Ectodermal cell (in vitro differentiated cells): ENCODE results near the gene ATG4C.
"Not testable (repeated sequence)": the region's sequence is repeated elsewhere in the genome, so short reads cannot be mapped to it uniquely, and the experiment has no call there.

Experiments used
- H3K27ac ChIP-seq: 2 replicates; pipeline ENCODE4 v1.7.0; 2013; ENCODE audit warnings: mild to moderate bottlenecking, low read depth, low read length; ENCODE audit not compliant: insufficient read depth, poor library complexity, severe bottlenecking
- H3K27me3 ChIP-seq: 2 replicates; pipeline ENCODE4 v1.7.0; 2013; ENCODE audit warnings: mild to moderate bottlenecking, low read length; ENCODE audit not compliant: insufficient read depth, control insufficient read depth, poor library complexity, severe bottlenecking
- H3K36me3 ChIP-seq: one replicate; pipeline ENCODE4 v1.7.0; 2013; ENCODE audit warnings: low read length; ENCODE audit not compliant: control insufficient read depth, insufficient read depth
- H3K4me1 ChIP-seq: one replicate; pipeline ENCODE4 v1.7.0; 2013; ENCODE audit warnings: low read length; ENCODE audit not compliant: control insufficient read depth, insufficient read depth
- H3K4me3 ChIP-seq: 2 replicates; pipeline ENCODE4 v1.7.0; 2013; ENCODE audit warnings: low read depth, low read length, control low read depth; ENCODE audit not compliant: insufficient read depth
- H3K9me3 ChIP-seq: 2 replicates; pipeline ENCODE4 v1.7.0; 2013; ENCODE audit warnings: mild to moderate bottlenecking, low read length, moderate library complexity; ENCODE audit not compliant: control insufficient read depth
- WGBS, 2 experiments: methylation state at CpG; one replicate each; pipeline ENCODE4 v1.1.7; 2013; ENCODE audit warnings: missing lambda C conversion rate in 2 of 2; 5-methylcytosine and 5-hydroxymethylcytosine counted together

The ATG4C gene

DNA sequence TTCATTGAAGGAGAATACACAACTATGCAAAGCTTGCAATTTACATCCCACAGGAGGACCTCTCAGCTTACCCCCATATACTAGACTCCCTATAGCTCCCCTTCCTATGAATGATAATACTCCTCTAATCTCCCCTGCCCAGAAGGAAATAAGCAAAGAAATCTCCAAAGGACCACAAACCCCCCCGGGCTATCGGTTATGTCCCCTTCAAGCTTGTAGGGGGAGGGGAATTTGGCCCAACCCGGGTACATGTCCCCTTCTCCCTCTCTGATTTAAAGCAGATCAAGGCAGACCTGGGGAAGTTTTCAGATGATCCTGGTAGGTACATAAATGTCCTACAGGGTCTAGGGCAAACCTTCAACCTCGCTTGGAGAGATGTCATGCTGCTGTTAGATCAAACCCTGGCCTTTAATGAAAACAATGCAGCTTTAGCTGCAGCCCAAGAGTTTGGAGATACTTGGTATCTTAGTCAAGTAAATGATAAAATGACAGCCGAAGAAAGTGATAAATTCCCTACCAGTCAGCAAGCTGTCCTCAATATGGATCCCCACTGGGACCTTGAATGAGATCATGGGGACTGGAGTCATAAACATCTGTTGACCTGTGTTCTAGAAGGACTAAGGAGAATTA, 27.6 kb upstream of the ATG4C start:
- H3K36me3 ChIP-seq, H3K27me3 ChIP-seq, H3K4me1 ChIP-seq, H3K4me3 ChIP-seq, H3K9me3 ChIP-seq, H3K27ac ChIP-seq: not testable (repeated sequence)
- 25 to 27% methylated on average over 3 to 5 of the region's 5 CpGs for WGBS, 2 experiments

- not testable (repeated sequence) for H3K27ac ChIP-seq, H3K36me3 ChIP-seq, H3K27me3 ChIP-seq, H3K4me1 ChIP-seq, H3K4me3 ChIP-seq, H3K9me3 ChIP-seq
- 99 to 100% methylated on average over 3 of the region's 5 CpGs for WGBS, 2 experiments
Observed at GRCh38 chr1:62759232-62759875, 24.6 kb upstream of the ATG4C start.

DNA sequence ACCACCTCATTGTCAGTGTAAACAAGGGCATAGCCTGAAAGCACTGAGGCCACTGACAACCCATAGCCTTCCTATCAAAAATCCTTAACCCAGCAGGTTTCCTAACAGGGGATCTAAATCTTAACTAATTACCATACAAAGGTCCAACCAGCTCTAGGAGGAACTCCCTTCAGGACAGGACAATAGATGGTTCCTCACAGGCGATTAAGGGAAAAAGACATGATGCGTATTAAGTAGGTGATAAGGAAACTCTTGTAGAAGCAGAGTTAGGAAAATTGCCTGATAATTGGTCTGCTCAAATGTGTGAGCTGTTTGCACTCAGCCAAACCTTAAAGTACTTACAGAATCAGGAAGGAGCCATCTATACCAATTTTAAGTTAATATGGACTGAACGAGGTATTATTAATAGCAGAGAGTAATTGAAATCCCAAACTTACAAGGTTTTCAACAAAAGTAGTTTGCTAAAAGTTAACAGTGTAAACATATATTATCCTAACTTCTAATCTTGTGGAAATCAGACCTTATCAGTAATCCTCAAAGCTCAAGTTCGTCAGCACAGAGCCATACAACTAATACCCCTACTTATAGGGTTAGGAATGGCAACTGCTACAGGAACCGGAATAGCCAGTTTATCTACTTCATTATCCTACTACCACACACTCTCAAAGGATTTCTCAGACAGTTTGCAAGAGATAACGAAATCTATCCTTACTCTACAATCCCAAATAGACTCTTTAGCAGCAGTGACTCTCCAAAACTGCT, 23.7 kb upstream of the ATG4C start:
- not testable (repeated sequence) for H3K36me3 ChIP-seq, H3K9me3 ChIP-seq, H3K27ac ChIP-seq, H3K4me3 ChIP-seq, H3K27me3 ChIP-seq, H3K4me1 ChIP-seq
- WGBS, 2 experiments, result 94 to 97% methylated on average over 4 of the region's 6 CpGs

- not testable (repeated sequence) for H3K4me3 ChIP-seq, H3K27me3 ChIP-seq, H3K27ac ChIP-seq, H3K36me3 ChIP-seq, H3K4me1 ChIP-seq, H3K9me3 ChIP-seq
- WGBS, 2 experiments, result 92 to 94% methylated on average over 30 of the region's 30 CpGs
Observed at GRCh38 chr1:62761223-62761870, 22.6 kb upstream of the ATG4C start.

GRCh38 chr1:62762027-62762426, 21.9 kb upstream of the ATG4C start:
- 94 to 96% methylated on average over 4 of the region's 4 CpGs for WGBS, 2 experiments

GRCh38 chr1:62765981-62766380, 18.0 kb upstream of the ATG4C start:
- no peaks in the 10 kb centered on the region for H3K36me3 ChIP-seq
- WGBS, 2 experiments, result 61 to 75% methylated on average over 3 to 4 of the region's 4 CpGs
- H3K4me1 ChIP-seq, result no peaks in the 10 kb centered on the region
- no peaks in the 10 kb centered on the region for H3K9me3 ChIP-seq
- no peaks in the 10 kb centered on the region for H3K27me3 ChIP-seq
- H3K27ac ChIP-seq, result no peak overlapping the region
- H3K4me3 ChIP-seq, result no peak overlapping the region

More at GRCh38 chr1:62762027-62762426, 21.9 kb upstream of the ATG4C start:
- H3K27me3 ChIP-seq, H3K27ac ChIP-seq, H3K4me3 ChIP-seq, H3K4me1 ChIP-seq, H3K36me3 ChIP-seq, H3K9me3 ChIP-seq: not testable (repeated sequence)

GRCh38 chr1:62768551-62768950, 15.4 kb upstream of the ATG4C start:
- 88 to 90% methylated on average over 8 to 10 of the region's 11 CpGs for WGBS, 2 experiments
- H3K36me3 ChIP-seq, H3K27ac ChIP-seq, H3K9me3 ChIP-seq, H3K4me1 ChIP-seq, H3K4me3 ChIP-seq, H3K27me3 ChIP-seq: not testable (repeated sequence)

- WGBS, 2 experiments, result 91 to 92% methylated on average over 1 of the region's 1 CpG
- H3K4me1 ChIP-seq, result no peaks in the 10 kb centered on the region
- H3K36me3 ChIP-seq, result no peaks in the 10 kb centered on the region
- no peak overlapping the region for H3K27ac ChIP-seq
- no peaks in the 10 kb centered on the region for H3K9me3 ChIP-seq
- H3K4me3 ChIP-seq, result no peak overlapping the region
- H3K27me3 ChIP-seq, result no peaks in the 10 kb centered on the region
Observed at GRCh38 chr1:62772607-62773295, 11.2 kb upstream of the ATG4C start.

DNA sequence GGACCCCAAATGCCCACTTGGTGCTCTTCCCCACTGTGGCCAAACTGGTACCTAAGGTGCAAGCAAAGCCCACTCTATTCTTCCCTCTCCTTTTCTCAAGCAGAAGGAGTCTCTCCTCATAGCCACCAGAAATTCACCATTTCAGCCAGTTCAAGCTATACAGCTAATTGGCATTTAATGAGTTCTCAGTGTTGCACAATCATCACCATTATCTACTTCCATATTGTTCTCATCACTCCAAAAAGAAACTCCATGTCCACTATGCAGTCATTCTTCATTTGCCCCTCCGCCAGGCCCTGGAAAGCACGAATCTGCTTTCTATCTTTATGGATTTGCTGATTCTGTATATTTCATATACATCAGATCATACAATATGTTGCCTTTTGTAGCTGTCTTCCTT, 9.9 kb upstream of the ATG4C start:
- H3K9me3 ChIP-seq, result no peaks in the 10 kb centered on the region
- no peaks in the 10 kb centered on the region for H3K4me1 ChIP-seq
- H3K27ac ChIP-seq, result no peak overlapping the region
- no peaks in the 10 kb centered on the region for H3K36me3 ChIP-seq
- WGBS, 2 experiments, result 79 to 90% methylated on average over 2 of the region's 2 CpGs
- no peak overlapping the region for H3K4me3 ChIP-seq
- no peaks in the 10 kb centered on the region for H3K27me3 ChIP-seq
